CD14-positive monocyte (primary cell): ENCODE results near the gene TBC1D2. TPM values are rescaled to one million over a fixed set of nuclear protein-coding genes. Genes with fewer than 3 reads are reported as not detected.
A peak's percentile ranks its signal among the peaks of the same experiment; 100 is the strongest.

Experiments used
- DNase-seq, 3 donors: peaks; one replicate each; pipeline ENCODE4 v3.0.0-alpha.2; 2011 to 2022
- H2AFZ ChIP-seq: 2 replicates; pipeline ENCODE4 v1.6.0; 2012; ENCODE audit warnings: mild to moderate bottlenecking, low read depth, low read length, inconsistent platforms; ENCODE audit not compliant: insufficient read depth, poor library complexity, severe bottlenecking
- H3K27ac ChIP-seq, 2 donors: 1 replicate in 1 of 2; 2 replicates in 1 of 2; pipeline ENCODE4 v1.5.1; 2012 to 2013; ENCODE audit warnings: low read length in 2 of 2, control low read depth in 1 of 2, inconsistent platforms in 1 of 2, low read depth in 1 of 2, mild to moderate bottlenecking in 1 of 2
- H3K27me3 ChIP-seq, 2 donors: one replicate each; pipeline versions ENCODE4 v1.6.0 to v1.6.1; 2011 to 2013; ENCODE audit warnings: low read length in 2 of 2; ENCODE audit not compliant: control insufficient read depth in 2 of 2, insufficient read depth in 2 of 2
- H3K36me3 ChIP-seq, 2 donors: replicated peaks in 1 of 2; 1 replicate in 1 of 2; 2 replicates in 1 of 2; pipeline versions ENCODE4 v1.5.1 to v1.6.1; 2012 to 2013; ENCODE audit warnings: low read length in 2 of 2, control low read depth in 1 of 2, inconsistent platforms in 1 of 2, mild to moderate bottlenecking in 1 of 2; ENCODE audit not compliant: insufficient read depth in 2 of 2, control insufficient read depth in 1 of 2
- H3K4me1 ChIP-seq, 2 donors: 1 replicate in 1 of 2; 2 replicates in 1 of 2; pipeline versions ENCODE4 v1.5.1 to v1.6.1; 2012 to 2013; ENCODE audit warnings: low read length in 2 of 2, control low read depth in 1 of 2, inconsistent platforms in 1 of 2, mild to moderate bottlenecking in 1 of 2, moderate library complexity in 1 of 2; ENCODE audit not compliant: insufficient read depth in 2 of 2, control insufficient read depth in 1 of 2
- H3K4me2 ChIP-seq: replicated peaks from 2 replicates; pipeline ENCODE3; 2012; ENCODE audit warnings: low read length, moderate library complexity, mild to moderate bottlenecking; ENCODE audit not compliant: poor library complexity, severe bottlenecking; ENCODE audit errors: extremely low read depth
- H3K4me3 ChIP-seq, 3 experiments: fragments of 200-600 bp in 1 of 3; sonication (generic) in 1 of 3; replicated peaks in 1 of 3; 1 replicate in 2 of 3; 2 replicates in 1 of 3; pipeline ENCODE4 v1.5.1; 2011 to 2013; ENCODE audit warnings: low read length in 3 of 3, mild to moderate bottlenecking in 3 of 3, control low read depth in 2 of 3, low read depth in 2 of 3, inconsistent platforms in 1 of 3, moderate library complexity in 1 of 3
- H3K79me2 ChIP-seq: 2 replicates; pipeline ENCODE4 v1.6.0; 2012; ENCODE audit warnings: mild to moderate bottlenecking, control low read depth, inconsistent platforms, low read length, moderate library complexity; ENCODE audit not compliant: insufficient read depth
- H3K9ac ChIP-seq: 2 replicates; pipeline ENCODE4 v1.6.0; 2017; ENCODE audit warnings: low read length, mild to moderate bottlenecking; ENCODE audit not compliant: insufficient read depth, poor library complexity, severe bottlenecking
- H3K9me3 ChIP-seq, 2 donors: replicated peaks in 1 of 2; 1 replicate in 1 of 2; 2 replicates in 1 of 2; pipeline versions ENCODE4 v1.5.1 to v1.6.1; 2012 to 2013; ENCODE audit warnings: low read length in 2 of 2, control low read depth in 1 of 2; ENCODE audit not compliant: control insufficient read depth in 1 of 2, insufficient read depth in 1 of 2
- H4K20me1 ChIP-seq: 2 replicates; pipeline ENCODE4 v1.6.0; 2012; ENCODE audit warnings: mild to moderate bottlenecking, low read length, control low read depth, moderate library complexity; ENCODE audit not compliant: insufficient read depth
- H3K27ac Mint-ChIP-seq, 7 donors: one replicate each; pipeline ENCODE4 v1.8.0; 2020; ENCODE audit warnings: mild to moderate bottlenecking in 7 of 7, mixed read lengths in 7 of 7, moderate library complexity in 6 of 7, inconsistent platforms in 2 of 7
- H3K27me3 Mint-ChIP-seq, 3 donors: one replicate each; pipeline ENCODE4 v1.8.0; 2021 to 2022; ENCODE audit warnings: low read depth in 3 of 3, mild to moderate bottlenecking in 3 of 3, mixed read lengths in 3 of 3, moderate library complexity in 3 of 3, inconsistent platforms in 1 of 3
- H3K36me3 Mint-ChIP-seq, 2 donors: one replicate each; pipeline ENCODE4 v1.8.0; 2020; ENCODE audit warnings: mixed read lengths in 2 of 2, inconsistent platforms in 1 of 2, mild to moderate bottlenecking in 1 of 2
- H3K4me1 Mint-ChIP-seq: one replicate; pipeline ENCODE4 v1.8.0; 2020; ENCODE audit warnings: mild to moderate bottlenecking, mixed read lengths
- H3K4me3 Mint-ChIP-seq, 2 donors: one replicate each; pipeline ENCODE4 v1.8.0; 2020; ENCODE audit warnings: mild to moderate bottlenecking in 2 of 2, mixed read lengths in 2 of 2, moderate library complexity in 1 of 2
- H3K9me3 Mint-ChIP-seq, 7 donors: one replicate each; pipeline ENCODE4 v1.8.0; 2020 to 2022; ENCODE audit warnings: mixed read lengths in 7 of 7, mild to moderate bottlenecking in 6 of 7, moderate library complexity in 6 of 7, inconsistent platforms in 2 of 7
- WGBS: methylation state at CpG from one replicate; pipeline ENCODE4 v1.1.5; 2013; ENCODE audit warnings: missing lambda C conversion rate; ENCODE audit not compliant: insufficient coverage; 5-methylcytosine and 5-hydroxymethylcytosine counted together
- intact Hi-C, 2 donors: fragments of 100-400 bp; cut with micrococcal nuclease; formaldehyde crosslinking; loops; one replicate each; pipeline versions ENCODE4 v1.15.0 to v1.15.1; 2023
- polyA plus RNA-seq, 3 donors: library from polyadenylated mRNA; depleted of rRNA in 1 of 3; unstranded in 2 of 3; stranded (reverse) in 1 of 3; fragments of 300-500 nt in 2 of 3; fragments of >200 nt in 1 of 3; fragmentation: Illumina TruSeq in 2 of 3; gene quantifications; 1 replicate in 2 of 3; 2 replicates in 1 of 3; pipeline ENCODE4 v1.2.3, GENCODE V29; 2012 to 2021
- TF ChIP-seq, protein P1 (sequence below): fragments of 200-600 bp; IDR thresholded peaks from one replicate; pipeline ENCODE4 v1.8.0; 2022; ENCODE audit warnings: antibody characterized with exemption, mild to moderate bottlenecking

Gene TBC1D2
- polyA plus RNA-seq, 3 donors = 23.2 to 55.7 (median 34.4) TPM

- no peak overlapping the region for H2AFZ ChIP-seq
- Mint-ChIP-seq H3K9me3 (no peaks in the 10 kb centered on the region), H3K27me3 (peaks cover 0 to 2% (median 0%) of the 10 kb centered on the region in 3 donors), H3K4me1 (peaks cover 6% of the 10 kb centered on the region), H3K27ac (peak overlapping the region in 5 of 7 donors; percentile 64 to 78 (median 68)), H3K4me3 (no peak overlapping the region), H3K36me3 (peaks cover 75 to 91% of the 10 kb centered on the region in 2 donors)
- 97% methylated on average over 4 of the region's 4 CpGs for WGBS
- H3K4me3 ChIP-seq = no peak overlapping the region
- peaks cover 73% of the 10 kb centered on the region for H4K20me1 ChIP-seq
- intact Hi-C loops = loop anchor here (5.0 to 10.0 kb wide), 2 partner anchors 130 to 133 kb away; no protein-coding TSS in a partner anchor
- H3K36me3 ChIP-seq = peaks cover 88 to 94% of the 10 kb centered on the region in 2 donors
- H3K27me3 ChIP-seq = no peaks in the 10 kb centered on the region
- H3K9me3 ChIP-seq = no peaks in the 10 kb centered on the region
- H3K4me2 ChIP-seq = no peak overlapping the region
- no peak overlapping the region for H3K9ac ChIP-seq
- TF ChIP-seq, protein P1, sequence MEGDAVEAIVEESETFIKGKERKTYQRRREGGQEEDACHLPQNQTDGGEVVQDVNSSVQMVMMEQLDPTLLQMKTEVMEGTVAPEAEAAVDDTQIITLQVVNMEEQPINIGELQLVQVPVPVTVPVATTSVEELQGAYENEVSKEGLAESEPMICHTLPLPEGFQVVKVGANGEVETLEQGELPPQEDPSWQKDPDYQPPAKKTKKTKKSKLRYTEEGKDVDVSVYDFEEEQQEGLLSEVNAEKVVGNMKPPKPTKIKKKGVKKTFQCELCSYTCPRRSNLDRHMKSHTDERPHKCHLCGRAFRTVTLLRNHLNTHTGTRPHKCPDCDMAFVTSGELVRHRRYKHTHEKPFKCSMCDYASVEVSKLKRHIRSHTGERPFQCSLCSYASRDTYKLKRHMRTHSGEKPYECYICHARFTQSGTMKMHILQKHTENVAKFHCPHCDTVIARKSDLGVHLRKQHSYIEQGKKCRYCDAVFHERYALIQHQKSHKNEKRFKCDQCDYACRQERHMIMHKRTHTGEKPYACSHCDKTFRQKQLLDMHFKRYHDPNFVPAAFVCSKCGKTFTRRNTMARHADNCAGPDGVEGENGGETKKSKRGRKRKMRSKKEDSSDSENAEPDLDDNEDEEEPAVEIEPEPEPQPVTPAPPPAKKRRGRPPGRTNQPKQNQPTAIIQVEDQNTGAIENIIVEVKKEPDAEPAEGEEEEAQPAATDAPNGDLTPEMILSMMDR = no peak
- H3K27ac ChIP-seq = peak overlapping the region in 1 of 2 donors; percentile 15
- H3K79me2 ChIP-seq = no peaks in the 10 kb centered on the region
- no peaks in the 10 kb centered on the region for H3K4me1 ChIP-seq
- DNase-seq = no peak
Measured at GRCh38 chr9:98207606-98208005, 47.8 kb downstream of the TBC1D2 start.

DNA sequence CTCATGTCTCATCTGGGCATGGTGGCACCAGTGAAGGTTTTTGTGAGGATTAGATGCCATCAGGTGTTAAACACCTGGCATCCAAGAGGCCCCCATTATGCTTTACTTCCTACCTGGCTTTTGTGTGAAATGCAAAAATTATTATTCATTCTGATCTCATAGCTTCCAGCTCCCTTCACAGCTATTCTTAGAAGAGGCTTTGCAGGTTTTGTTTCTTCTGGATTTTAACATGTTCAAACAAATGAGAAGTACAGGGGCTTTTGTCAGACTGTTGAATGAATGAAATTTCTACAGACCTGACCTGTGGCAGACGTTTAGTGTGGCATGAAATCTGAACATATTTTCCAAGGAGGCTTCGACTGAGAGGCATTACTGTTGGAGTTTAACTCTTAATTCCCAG is 48.7 kb downstream of the TBC1D2 start:
- Histone ChIP-seq H3K27me3 (no peaks in the 10 kb centered on the region), H3K4me2 (no peak overlapping the region), H3K36me3 (peaks cover 90 to 94% of the 10 kb centered on the region in 2 donors), H3K9me3 (no peaks in the 10 kb centered on the region), H3K4me3 (no peak overlapping the region), H3K79me2 (no peaks in the 10 kb centered on the region), H4K20me1 (peaks cover 74% of the 10 kb centered on the region), H3K27ac (peak overlapping the region in 1 of 2 donors; percentile 22), H3K9ac (no peak overlapping the region), H3K4me1 (no peaks in the 10 kb centered on the region), H2AFZ (no peak overlapping the region)
- no CpG with 5 or more reads among the region's 2 CpGs for WGBS
- Mint-ChIP-seq H3K27me3 (peaks cover 0 to 2% (median 0%) of the 10 kb centered on the region in 3 donors), H3K9me3 (no peaks in the 10 kb centered on the region), H3K36me3 (peaks cover 74 to 89% of the 10 kb centered on the region in 2 donors), H3K27ac (peak overlapping the region in 2 of 7 donors; percentile 33 to 51), H3K4me1 (peaks cover 6% of the 10 kb centered on the region), H3K4me3 (no peak overlapping the region)
- intact Hi-C loops = loop anchor here (1.0 to 10.0 kb wide), 3 partner anchors 57 to 132 kb away; no protein-coding TSS in a partner anchor
- TF ChIP-seq, protein P1 = no peak
- no peak for DNase-seq
